GM13977 (cell line): ENCODE results near the gene GLYR1.
"Not testable (repeated sequence)": the region's sequence is repeated elsewhere in the genome, so short reads cannot be mapped to it uniquely, and the experiment has no call there.

Experiments
- DNase-seq: peaks from one replicate; pipeline ENCODE4 v3.0.0; 2012; ENCODE audit warnings: low spot score
- in situ Hi-C: fragments of 300-500 bp; cut with MboI; formaldehyde crosslinking; loops from one replicate; pipeline ENCODE4 v1.12.0; 2022; ENCODE audit warnings: low sequenced_read_pairs, low pct_unique_long_range_greater_than_20kb, mixed read lengths, inconsistent platforms; ENCODE audit not compliant: unreplicated experiment
- TF ChIP-seq, protein P1 (sequence below): IDR thresholded peaks from 2 replicates; pipeline ENCODE4 v1.5.1; 2012; ENCODE audit warnings: mild to moderate bottlenecking, control low read depth; ENCODE audit not compliant: insufficient read depth; ENCODE audit errors: extremely low read depth, missing control alignments

Gene GLYR1

DNA sequence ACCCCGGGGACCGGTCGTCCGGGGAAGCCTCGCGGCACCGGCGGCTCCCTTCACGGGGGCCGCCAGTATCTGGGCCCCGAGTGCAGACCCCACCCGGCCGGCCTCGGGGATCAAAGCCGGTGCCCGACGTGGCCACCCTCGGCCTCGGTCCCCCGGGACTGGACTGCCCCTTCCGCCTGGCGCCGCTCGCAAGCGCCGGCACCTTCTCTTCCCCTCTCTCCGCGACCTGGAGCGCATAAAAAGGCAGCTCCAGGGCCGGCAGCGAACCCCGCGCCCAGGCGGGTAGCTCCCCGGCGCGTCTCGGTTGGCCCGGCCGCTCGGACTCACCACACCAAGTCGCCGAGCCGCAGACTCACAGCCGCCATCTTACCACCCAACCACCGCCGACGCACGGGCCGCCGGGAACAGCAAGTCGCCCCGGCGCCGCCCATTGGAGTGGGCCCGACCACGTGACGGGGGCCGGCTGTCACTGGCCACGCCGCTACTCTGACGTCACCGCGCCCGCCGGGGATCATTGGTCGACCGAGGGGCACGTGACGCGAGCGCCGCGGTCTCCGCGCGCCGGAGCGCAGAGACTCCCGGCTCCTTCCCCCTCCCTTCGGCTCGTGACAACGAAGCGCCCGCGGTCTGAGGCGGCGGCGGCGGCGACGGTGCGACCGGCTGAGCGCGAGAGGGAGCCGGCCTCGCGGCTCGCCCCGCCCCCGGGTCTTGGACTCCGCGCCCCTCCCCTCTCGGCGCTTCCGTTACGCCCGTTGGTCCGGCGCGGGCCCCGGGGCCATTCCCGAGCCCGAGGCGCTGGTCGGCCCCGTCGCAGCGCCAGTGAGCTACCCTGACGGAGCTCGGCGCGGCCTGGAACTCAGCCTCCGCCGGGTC lies at the start of gene GLYR1, which contains the start of gene UBN1:
GLYR1 (minus strand) TSS at position 388 of the 873 bp plus-strand sequence; CDS start at position 365, 23 bp downstream.
UBN1 (plus strand) TSS at position 581 of the 873 bp plus-strand sequence. CDS start 5,437 bp downstream, outside the sequence.
- in situ Hi-C loops = no loop called here
- TF ChIP-seq, protein P1, sequence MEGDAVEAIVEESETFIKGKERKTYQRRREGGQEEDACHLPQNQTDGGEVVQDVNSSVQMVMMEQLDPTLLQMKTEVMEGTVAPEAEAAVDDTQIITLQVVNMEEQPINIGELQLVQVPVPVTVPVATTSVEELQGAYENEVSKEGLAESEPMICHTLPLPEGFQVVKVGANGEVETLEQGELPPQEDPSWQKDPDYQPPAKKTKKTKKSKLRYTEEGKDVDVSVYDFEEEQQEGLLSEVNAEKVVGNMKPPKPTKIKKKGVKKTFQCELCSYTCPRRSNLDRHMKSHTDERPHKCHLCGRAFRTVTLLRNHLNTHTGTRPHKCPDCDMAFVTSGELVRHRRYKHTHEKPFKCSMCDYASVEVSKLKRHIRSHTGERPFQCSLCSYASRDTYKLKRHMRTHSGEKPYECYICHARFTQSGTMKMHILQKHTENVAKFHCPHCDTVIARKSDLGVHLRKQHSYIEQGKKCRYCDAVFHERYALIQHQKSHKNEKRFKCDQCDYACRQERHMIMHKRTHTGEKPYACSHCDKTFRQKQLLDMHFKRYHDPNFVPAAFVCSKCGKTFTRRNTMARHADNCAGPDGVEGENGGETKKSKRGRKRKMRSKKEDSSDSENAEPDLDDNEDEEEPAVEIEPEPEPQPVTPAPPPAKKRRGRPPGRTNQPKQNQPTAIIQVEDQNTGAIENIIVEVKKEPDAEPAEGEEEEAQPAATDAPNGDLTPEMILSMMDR = no peak
- peak; percentile 99 for DNase-seq

DNA sequence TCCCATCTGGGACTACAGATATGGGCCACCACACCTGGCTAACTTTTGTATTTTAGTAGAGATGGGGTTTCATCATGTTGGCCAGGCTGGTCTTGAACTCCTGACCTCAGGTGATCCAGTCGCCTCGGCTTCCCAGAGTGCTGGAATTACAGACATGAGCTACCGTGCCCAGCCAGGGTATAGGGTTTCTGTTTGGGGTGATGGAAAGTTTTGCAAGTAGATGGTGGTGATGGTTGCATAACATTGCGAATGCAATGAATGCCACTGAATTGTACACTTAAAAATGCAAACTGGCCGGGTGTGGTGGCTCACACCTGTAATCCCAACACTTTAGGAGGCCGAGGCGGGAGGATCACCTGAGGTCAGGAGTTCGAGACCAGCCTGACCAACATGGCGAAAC lies 49.7 kb upstream of the GLYR1 start:
- DNase-seq, in situ Hi-C loops: not testable (repeated sequence)

DNA sequence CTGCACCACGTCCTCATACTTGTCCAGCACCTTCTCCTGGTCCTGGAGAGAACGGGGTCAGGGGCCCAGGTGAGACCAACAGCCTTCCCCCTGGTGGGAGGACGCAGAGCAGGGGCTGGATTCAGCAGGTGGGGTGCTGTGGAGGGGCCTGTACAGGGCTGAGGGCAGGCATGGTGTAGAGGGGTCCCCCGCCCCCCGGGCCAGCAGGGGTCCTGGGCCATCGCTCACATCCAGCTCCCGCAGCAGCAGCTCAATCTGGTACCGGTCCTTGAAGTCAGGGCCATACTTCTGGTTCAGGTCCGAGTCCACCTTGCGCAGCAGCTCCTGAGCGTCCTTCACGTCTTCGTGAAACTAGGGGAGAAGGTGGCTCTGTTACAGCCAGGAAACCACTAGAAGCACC lies 48.3 kb upstream of the GLYR1 start:
- TF ChIP-seq, protein P1 = no peak
- in situ Hi-C loops = no loop called here
- no peak for DNase-seq

DNA sequence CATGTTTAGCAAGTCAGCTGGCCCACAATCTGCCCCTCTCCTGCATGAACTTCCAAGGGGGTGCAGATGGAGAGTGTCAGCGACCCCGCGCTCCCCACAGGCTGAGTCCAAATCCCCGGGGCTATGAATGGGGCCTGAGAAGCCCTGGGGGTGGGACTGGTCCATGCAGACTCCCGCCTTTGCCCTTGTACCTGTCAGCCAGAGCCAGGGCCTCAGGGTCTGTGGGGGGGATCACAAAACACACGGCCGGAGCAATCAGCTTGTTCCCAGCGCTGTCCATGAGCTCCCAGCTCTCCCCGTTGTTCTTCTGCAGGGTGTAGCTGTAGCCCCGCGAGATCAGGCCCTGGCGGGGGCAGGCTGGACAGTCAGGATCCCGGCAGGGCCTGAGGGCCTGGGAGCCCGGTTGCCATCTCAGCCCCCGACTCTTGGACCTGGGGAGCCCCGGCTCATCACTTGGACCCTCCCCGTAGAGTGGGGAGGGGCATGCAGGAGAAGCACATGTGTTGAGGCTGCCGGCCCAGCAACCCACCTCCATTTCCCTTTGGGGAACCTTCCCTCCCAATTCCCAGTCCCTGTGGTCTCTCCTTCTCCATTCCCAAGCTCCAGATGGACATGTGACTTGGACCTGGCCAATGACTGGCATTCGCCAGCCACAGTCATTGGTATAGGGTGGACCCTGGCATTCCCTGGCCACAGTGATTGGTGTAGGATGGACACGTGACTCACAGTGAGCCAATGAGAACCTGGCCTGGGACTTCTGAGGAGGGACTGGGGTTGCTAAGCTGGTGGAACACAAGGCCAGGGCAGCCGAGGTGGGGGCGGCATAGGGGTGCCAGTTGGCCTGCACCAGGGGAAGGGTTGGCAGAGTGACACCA lies 47.4 kb upstream of the GLYR1 start:
- TF ChIP-seq, protein P1 = no peak
- in situ Hi-C loops = no loop called here
- no peak for DNase-seq

DNA sequence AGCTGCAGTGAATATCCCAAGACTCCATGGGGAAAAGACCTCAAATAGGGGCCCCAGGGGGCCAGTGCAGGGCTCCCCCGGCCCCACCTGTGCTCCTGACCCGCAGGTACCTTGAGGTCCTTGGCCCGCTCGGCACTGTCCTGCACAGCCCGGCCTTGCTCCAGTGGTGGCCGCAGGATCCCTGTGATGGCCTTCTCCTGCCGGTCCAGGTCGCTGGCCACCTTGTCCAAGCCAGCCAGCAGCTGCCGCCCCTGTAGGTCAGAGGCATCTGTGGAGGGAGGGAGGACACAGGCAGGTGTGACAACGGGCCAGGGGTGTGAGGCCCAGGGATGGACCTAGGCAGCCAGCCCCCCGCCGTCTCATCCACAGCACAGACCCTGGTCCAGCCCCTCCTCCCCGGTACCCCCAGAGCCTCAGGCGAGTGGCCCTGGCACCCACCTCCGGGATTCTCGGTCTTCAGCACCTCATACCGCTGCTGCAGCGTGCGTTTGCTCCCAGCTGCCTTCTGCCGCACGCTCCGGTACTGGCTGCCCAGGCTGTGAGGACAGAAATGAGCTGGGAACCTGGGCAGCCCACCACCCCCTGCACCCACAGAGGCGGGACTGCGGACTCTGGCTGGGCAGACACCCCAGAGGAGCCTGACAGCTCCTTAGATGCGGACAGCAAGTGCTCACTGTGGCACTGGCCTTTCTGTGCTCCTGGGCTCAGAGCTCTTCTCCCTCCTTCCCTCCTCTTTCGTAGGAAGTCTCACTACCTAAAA lies 46.2 kb upstream of the GLYR1 start:
- in situ Hi-C loops = no loop called here
- DNase-seq = no peak
- TF ChIP-seq, protein P1 = no peak

DNA sequence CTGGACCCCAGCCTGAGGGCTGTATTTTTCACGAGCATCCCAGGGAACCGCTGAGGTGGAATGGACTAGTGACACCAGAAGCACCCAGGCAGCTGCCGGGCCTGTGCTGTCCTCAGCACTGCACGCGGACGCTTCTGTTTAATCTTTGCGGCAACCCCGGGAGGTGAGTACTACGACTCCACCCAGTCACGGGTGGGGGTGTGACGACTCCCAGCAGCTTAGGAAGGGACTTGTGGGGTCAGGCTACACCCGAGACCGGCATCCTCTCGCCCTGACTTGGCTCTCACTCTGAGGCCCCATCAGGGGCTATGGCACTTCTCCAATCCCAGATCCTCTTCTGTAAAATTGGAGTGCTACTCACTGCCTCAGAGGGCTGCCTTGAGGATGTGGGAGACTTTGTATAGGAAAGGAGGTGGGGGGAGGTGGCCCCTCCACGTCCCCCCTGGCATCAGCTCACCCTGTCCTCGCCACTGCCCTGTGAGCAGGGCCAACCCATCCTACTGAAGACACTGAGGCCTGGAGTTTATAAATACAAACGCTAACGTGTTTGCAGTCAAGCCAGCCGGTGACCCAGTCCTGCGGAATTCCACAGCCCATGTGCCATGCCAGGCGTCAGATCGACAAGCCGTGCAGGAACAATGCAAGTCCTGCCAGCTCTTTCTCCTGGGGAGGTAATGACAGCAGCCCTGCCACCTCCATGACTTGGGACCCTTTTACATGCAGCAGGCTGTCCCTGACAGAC lies 45.4 kb upstream of the GLYR1 start:
- no peak for DNase-seq
- TF ChIP-seq, protein P1 = no peak
- in situ Hi-C loops = no loop called here
